HEK293T (cell line): ENCODE data around the gene CAMKMT.
A peak's percentile ranks its signal among the peaks of the same experiment; 100 is the strongest.

Experiments
- CTCF ChIA-PET: fragments of 350-600 bp; formaldehyde crosslinking; extraction: SDS; loops from one replicate; lab custom pipeline; 2021; ENCODE audit warnings: antibody characterized with exemption, inconsistent platforms; lab: Yijun Ruan, JAX
- POLR2A ChIA-PET: fragments of 350-600 bp; formaldehyde crosslinking; extraction: SDS; loops from one replicate; lab custom pipeline; 2020; ENCODE audit warnings: antibody characterized with exemption, inconsistent platforms; lab: Yijun Ruan, JAX
- DNase-seq: peaks from one replicate; pipeline ENCODE4 v3.0.0; 2012; ENCODE audit warnings: mixed read lengths; ENCODE audit errors: extremely low spot score
- ARNT ChIP-seq: fragments of 450-650 bp; IDR thresholded peaks from 2 replicates; pipeline ENCODE4 v1.6.1; 2017; ENCODE audit warnings: mild to moderate bottlenecking
- BHLHE40 ChIP-seq: fragments of 450-650 bp; IDR thresholded peaks from 2 replicates; pipeline ENCODE4 v1.6.1; 2016; ENCODE audit warnings: mild to moderate bottlenecking, moderate library complexity, borderline replicate concordance
- CTBP1 ChIP-seq: fragments of 450-650 bp; IDR thresholded peaks from 2 replicates; pipeline ENCODE4 v1.6.1; 2016; ENCODE audit warnings: borderline replicate concordance
- ELF4 ChIP-seq: fragments of 450-650 bp; IDR thresholded peaks from 2 replicates; pipeline ENCODE4 v1.6.1; 2017; ENCODE audit warnings: antibody characterized with exemption
- FOXA1 ChIP-seq: fragments of 450-650 bp; IDR thresholded peaks from 2 replicates; pipeline ENCODE4 v1.6.1; 2016; ENCODE audit warnings: mild to moderate bottlenecking
- FOXK2 ChIP-seq: fragments of 450-650 bp; IDR thresholded peaks from 2 replicates; pipeline ENCODE4 v1.6.1; 2016; ENCODE audit warnings: mild to moderate bottlenecking
- FOXM1 ChIP-seq: fragments of 450-650 bp; IDR thresholded peaks from 2 replicates; pipeline ENCODE4 v1.6.1; 2017; ENCODE audit warnings: mild to moderate bottlenecking, borderline replicate concordance
- HDGF ChIP-seq: fragments of 450-650 bp; IDR thresholded peaks from 2 replicates; pipeline ENCODE4 v1.6.1; 2017; ENCODE audit warnings: antibody characterized with exemption, borderline replicate concordance
- L3MBTL2 ChIP-seq: fragments of 450-650 bp; conservative IDR thresholded peaks from 2 replicates; pipeline ENCODE4 v1.6.1; 2016; ENCODE audit warnings: mild to moderate bottlenecking
- LEF1 ChIP-seq: fragments of 450-650 bp; IDR thresholded peaks from 2 replicates; pipeline ENCODE4 v1.6.1; 2017; ENCODE audit warnings: mild to moderate bottlenecking, borderline replicate concordance
- NFRKB ChIP-seq: fragments of 450-650 bp; IDR thresholded peaks from 2 replicates; pipeline ENCODE4 v1.6.1; 2016; ENCODE audit warnings: mild to moderate bottlenecking, moderate library complexity
- PKNOX1 ChIP-seq: fragments of 450-650 bp; IDR thresholded peaks from 2 replicates; pipeline ENCODE4 v1.6.1; 2016
- SP1 ChIP-seq: fragments of 450-650 bp; IDR thresholded peaks from 2 replicates; pipeline ENCODE4 v1.6.1; 2017
- SUZ12 ChIP-seq: fragments of 450-650 bp; IDR thresholded peaks from 2 replicates; pipeline ENCODE4 v1.6.1; 2016; ENCODE audit warnings: mild to moderate bottlenecking
- TARDBP ChIP-seq: fragments of 450-650 bp; IDR thresholded peaks from 2 replicates; pipeline ENCODE4 v1.6.1; 2016
- ZNF384 ChIP-seq: fragments of 450-650 bp; IDR thresholded peaks from 2 replicates; pipeline ENCODE4 v1.6.1; 2016

Gene CAMKMT

GRCh38 chr2:44537264-44537663, 175.5 kb downstream of the CAMKMT start:
- CTCF ChIA-PET: no interaction called here
- TF ChIP-seq FOXM1 (no peak), SP1 (no peak), SUZ12 (no peak), PKNOX1 (no peak)
- no peak for DNase-seq
- POLR2A ChIA-PET: no interaction called here

- no peak for DNase-seq
Observed at GRCh38 chr2:44542520-44542919, 180.8 kb downstream of the CAMKMT start.

GRCh38 chr2:44543773-44544725, 182.3 kb downstream of the CAMKMT start:
- ChIA-PET CTCF (interaction anchor here (0.6 to 1.5 kb wide), 4 partner anchors 17 to 508 kb away, joined by 3 to 9 read pairs (median 3); no protein-coding TSS in a partner anchor), POLR2A (no interaction called here)
- peak; percentile 32 for DNase-seq
- no peak for TF ChIP-seq ARNT
- TF ChIP-seq FOXM1: no peak
- no peak for TF ChIP-seq NFRKB

More at GRCh38 chr2:44542520-44542919, 180.8 kb downstream of the CAMKMT start:
- no peak for TF ChIP-seq FOXK2
- TF ChIP-seq FOXA1: no peak
- no peak for TF ChIP-seq SUZ12
- TF ChIP-seq L3MBTL2: no peak
- TF ChIP-seq TARDBP: no peak
- TF ChIP-seq ARNT: no peak
- TF ChIP-seq ELF4: no peak
- no peak for TF ChIP-seq LEF1
- ChIA-PET CTCF (no interaction called here), POLR2A (no interaction called here)

- POLR2A ChIA-PET: no interaction called here
- CTCF ChIA-PET: interaction anchor here (1.2 to 1.5 kb wide), 2 partner anchors 16 to 66 kb away, joined by 3 read pairs; no protein-coding TSS in a partner anchor
- TF ChIP-seq SUZ12 (no peak), TARDBP (no peak), NFRKB (no peak), LEF1 (no peak), ARNT (no peak), PKNOX1 (no peak), ZNF384 (no peak), BHLHE40 (no peak), HDGF (no peak), L3MBTL2 (no peak), FOXA1 (no peak), ELF4 (no peak), FOXK2 (no peak), SP1 (no peak)
- no peak for DNase-seq
Observed at GRCh38 chr2:44545005-44545404, 183.3 kb downstream of the CAMKMT start.

- ChIA-PET POLR2A (no interaction called here), CTCF (no interaction called here)
- TF ChIP-seq PKNOX1: peak; percentile 72
- TF ChIP-seq L3MBTL2: no peak
- DNase-seq: no peak
Observed at GRCh38 chr2:44546459-44547127, 184.8 kb downstream of the CAMKMT start.

GRCh38 chr2:44547718-44548117, 186.0 kb downstream of the CAMKMT start:
- CTCF ChIA-PET: no interaction called here
- TF ChIP-seq FOXA1 (no peak), CTBP1 (no peak), BHLHE40 (no peak), LEF1 (no peak), SUZ12 (no peak), TARDBP (no peak), SP1 (no peak), PKNOX1 (no peak), HDGF (no peak), ARNT (no peak), FOXK2 (no peak), L3MBTL2 (no peak), ELF4 (no peak), ZNF384 (no peak), NFRKB (no peak)
- no peak for DNase-seq
- POLR2A ChIA-PET: no interaction called here
